Right lobe of liver (tissue), 4 donors: ENCODE data around the gene AIFM3.

Source experiments
- CTCF ChIP-seq, 4 donors: fragments of 200-600 bp in 3 of 4; fragments of 450-650 bp in 1 of 4; IDR thresholded peaks; one replicate each; pipeline versions ENCODE4 v1.5.1 to v1.8.0; 2016 to 2022; ENCODE audit warnings: antibody characterized with exemption in 4 of 4, mild to moderate bottlenecking in 2 of 4
- POLR2A ChIP-seq: fragments of 450-650 bp; IDR thresholded peaks from one replicate; pipeline ENCODE4 v1.6.1; 2017; ENCODE audit warnings: antibody characterized with exemption, mild to moderate bottlenecking
- donor health status: DM: no; HTN: no; CAD: no.
- donor health status: DM: no; HTN: no; CAD: no.
- donor health status: DM: no; HTN: yes; CAD: no.

GRCh38 chr22:21012446-21013407 lies 45.7 kb downstream of the AIFM3 start:
- TF ChIP-seq CTCF (IDR thresholded peaks at IDR 0.05) (no peak), POLR2A (no peak)
